ENCODE measurements around the gene ZNF746.

DNA sequence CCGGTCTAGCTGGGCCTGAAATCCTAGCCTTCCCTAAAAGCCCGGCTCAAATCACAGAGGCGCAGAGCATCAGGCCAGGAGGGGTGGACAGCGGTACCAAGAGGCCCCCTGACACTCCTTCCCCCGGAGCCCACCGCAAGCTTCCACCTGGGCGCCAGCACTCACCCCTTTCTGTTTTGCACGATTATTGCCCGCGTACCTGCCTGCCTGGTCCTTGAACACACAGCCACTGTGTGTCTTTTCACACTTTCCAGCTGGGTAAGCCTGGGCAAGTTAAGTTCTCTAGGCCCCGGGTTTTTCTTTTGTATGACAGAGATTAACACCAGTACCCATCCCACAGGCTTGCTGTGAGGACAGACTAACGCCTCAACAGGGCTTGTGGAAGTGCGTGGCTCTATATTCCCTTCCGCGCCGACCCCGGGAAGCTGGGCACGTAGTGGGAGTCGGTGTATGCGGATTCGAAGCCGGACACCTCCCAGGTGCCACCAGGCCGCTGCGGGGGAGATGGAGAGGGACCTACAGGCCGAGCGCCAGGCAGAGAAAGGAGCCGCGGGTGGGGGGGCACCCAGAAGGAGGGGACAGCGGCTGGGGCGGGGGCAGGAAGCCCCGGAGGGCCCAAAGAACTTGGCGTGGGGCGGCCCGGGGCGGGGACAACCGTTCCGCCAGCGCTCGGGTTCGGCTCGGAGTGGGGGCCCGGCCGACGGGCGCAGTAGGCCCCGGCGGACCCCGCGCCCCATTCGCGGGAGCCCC is 792 bp downstream of the ZNF746 start:
- TF ChIP-seq, protein P1, sequence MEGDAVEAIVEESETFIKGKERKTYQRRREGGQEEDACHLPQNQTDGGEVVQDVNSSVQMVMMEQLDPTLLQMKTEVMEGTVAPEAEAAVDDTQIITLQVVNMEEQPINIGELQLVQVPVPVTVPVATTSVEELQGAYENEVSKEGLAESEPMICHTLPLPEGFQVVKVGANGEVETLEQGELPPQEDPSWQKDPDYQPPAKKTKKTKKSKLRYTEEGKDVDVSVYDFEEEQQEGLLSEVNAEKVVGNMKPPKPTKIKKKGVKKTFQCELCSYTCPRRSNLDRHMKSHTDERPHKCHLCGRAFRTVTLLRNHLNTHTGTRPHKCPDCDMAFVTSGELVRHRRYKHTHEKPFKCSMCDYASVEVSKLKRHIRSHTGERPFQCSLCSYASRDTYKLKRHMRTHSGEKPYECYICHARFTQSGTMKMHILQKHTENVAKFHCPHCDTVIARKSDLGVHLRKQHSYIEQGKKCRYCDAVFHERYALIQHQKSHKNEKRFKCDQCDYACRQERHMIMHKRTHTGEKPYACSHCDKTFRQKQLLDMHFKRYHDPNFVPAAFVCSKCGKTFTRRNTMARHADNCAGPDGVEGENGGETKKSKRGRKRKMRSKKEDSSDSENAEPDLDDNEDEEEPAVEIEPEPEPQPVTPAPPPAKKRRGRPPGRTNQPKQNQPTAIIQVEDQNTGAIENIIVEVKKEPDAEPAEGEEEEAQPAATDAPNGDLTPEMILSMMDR (conservative IDR thresholded peaks at IDR 0.05): no peak
- no peak for TF ChIP-seq EZH2 (IDR thresholded peaks at IDR 0.05; ENCODE audit: low read depth)
